Left kidney (tissue), 8 donors: ENCODE measurements around the gene TTC8. TPM values are rescaled to one million over a fixed set of nuclear protein-coding genes. Genes with fewer than 3 reads are reported as not detected.
"Not testable (repeated sequence)": the region's sequence is repeated elsewhere in the genome, so short reads cannot be mapped to it uniquely, and the experiment has no call there.

Source experiments
- DNase-seq: peaks from one replicate; pipeline ENCODE4 v3.0.0-alpha.2; 2013
- long read RNA-seq, 8 donors: transcript quantifications; one replicate each; lab custom pipeline, GENCODE V29; 2026
- polyA plus RNA-seq: library from polyadenylated mRNA; unstranded; fragments of 120-200 nt; gene quantifications from one replicate; pipeline ENCODE4 v1.2.1, GENCODE V29; 2013; ENCODE audit not compliant: insufficient read length

The TTC8 gene
- polyA plus RNA-seq: 47.2 TPM
- long read RNA-seq, donor 1, full-length matches to known transcripts: 6 of 6 reads
- long read RNA-seq, donor 1, partial matches to known transcripts: 0 of 6 reads
- long read RNA-seq, donor 1, other reads (novel, unspliced or antisense): 0 of 6 reads
- long read RNA-seq, donor 2, full-length matches to known transcripts: 5 of 5 reads
- long read RNA-seq, donor 2, partial matches to known transcripts: 0 of 5 reads
- long read RNA-seq, donor 2, other reads (novel, unspliced or antisense): 0 of 5 reads
- long read RNA-seq, donor 3, full-length matches to known transcripts: 3 of 3 reads
- long read RNA-seq, donor 3, partial matches to known transcripts: 0 of 3 reads
- long read RNA-seq, donor 3, other reads (novel, unspliced or antisense): 0 of 3 reads
- long read RNA-seq, donor 4: 0 reads
- long read RNA-seq, donor 5, full-length matches to known transcripts: 10 of 10 reads
- long read RNA-seq, donor 5, partial matches to known transcripts: 0 of 10 reads
- long read RNA-seq, donor 5, other reads (novel, unspliced or antisense): 0 of 10 reads
- long read RNA-seq, donor 6, full-length matches to known transcripts: 5 of 5 reads
- long read RNA-seq, donor 6, partial matches to known transcripts: 0 of 5 reads
- long read RNA-seq, donor 6, other reads (novel, unspliced or antisense): 0 of 5 reads
- long read RNA-seq, donor 7, full-length matches to known transcripts: 9 of 24 reads
- long read RNA-seq, donor 7, partial matches to known transcripts: 15 of 24 reads
- long read RNA-seq, donor 7, other reads (novel, unspliced or antisense): 0 of 24 reads
- long read RNA-seq, donor 8, full-length matches to known transcripts: 3 of 3 reads
- long read RNA-seq, donor 8, partial matches to known transcripts: 0 of 3 reads
- long read RNA-seq, donor 8, other reads (novel, unspliced or antisense): 0 of 3 reads

GRCh38 chr14:88824314-88825077, at the start of gene TTC8:
TTC8 (plus strand) TSS chr14:88824651; CDS start chr14:88824708, 57 bp downstream.
- DNase-seq: peak; percentile 88

GRCh38 chr14:88775532-88775931, 48.9 kb upstream of the TTC8 start:
- no peak for DNase-seq

GRCh38 chr14:88785911-88786310, 38.5 kb upstream of the TTC8 start:
- no peak for DNase-seq

- DNase-seq: no peak
These were observed 37.7 kb upstream of the TTC8 start for GRCh38 chr14:88786715-88787114.

GRCh38 chr14:88789573-88789972, 34.9 kb upstream of the TTC8 start:
- not testable (repeated sequence) for DNase-seq

- DNase-seq: no peak
These were observed 33.8 kb upstream of the TTC8 start for GRCh38 chr14:88790501-88791251.

GRCh38 chr14:88791252-88791621, 33.2 kb upstream of the TTC8 start:
- DNase-seq: no peak

GRCh38 chr14:88791629-88792472, 32.6 kb upstream of the TTC8 start:
- peak; percentile 17 for DNase-seq

- peak; percentile 79 for DNase-seq
These were observed 31.8 kb upstream of the TTC8 start, which contains the start of gene EML5 for GRCh38 chr14:88792473-88793258. EML5 (minus strand) TSS chr14:88792953; CDS start chr14:88792503, 450 bp downstream.

GRCh38 chr14:88793259-88793625, 31.2 kb upstream of the TTC8 start:
- no peak for DNase-seq

GRCh38 chr14:88798156-88798555, 26.3 kb upstream of the TTC8 start:
- DNase-seq: no peak

- DNase-seq: no peak
These were observed 24.9 kb upstream of the TTC8 start for GRCh38 chr14:88799522-88799921.

GRCh38 chr14:88802596-88802995, 21.9 kb upstream of the TTC8 start:
- no peak for DNase-seq

- no peak for DNase-seq
These were observed 20.4 kb upstream of the TTC8 start for GRCh38 chr14:88804035-88804434.

- no peak for DNase-seq
These were observed 20.0 kb upstream of the TTC8 start for GRCh38 chr14:88804477-88804876.

- DNase-seq: no peak
These were observed 16.1 kb upstream of the TTC8 start for GRCh38 chr14:88808359-88808758.

- no peak for DNase-seq
These were observed 8.5 kb upstream of the TTC8 start for GRCh38 chr14:88815980-88816379.

GRCh38 chr14:88818018-88818417, 6.4 kb upstream of the TTC8 start:
- DNase-seq: no peak

- not testable (repeated sequence) for DNase-seq
These were observed 4.8 kb upstream of the TTC8 start for GRCh38 chr14:88819674-88820073.

- no peak for DNase-seq
These were observed 3.1 kb upstream of the TTC8 start for GRCh38 chr14:88821378-88821777.
